A549 (cell line): ENCODE data around the gene NHLRC1.

Experiments used
- RAD21 ChIP-seq, 2 experiments: fragments of >200 bp in 1 of 2; sonication (Bioruptor Twin) in 1 of 2; formaldehyde crosslinking in 1 of 2; IDR thresholded peaks in 1 of 2; conservative IDR thresholded peaks in 1 of 2; 2 replicates in 1 of 2; 3 replicates in 1 of 2; pipeline ENCODE4 v1.6.1; 2012 to 2018; ENCODE audit warnings: inconsistent platforms in 1 of 2
- RCOR1 ChIP-seq: fragments of 150-350 bp; IDR thresholded peaks from 2 replicates; pipeline ENCODE4 v1.6.1; 2014; ENCODE audit warnings: antibody characterized with exemption, low read length, low read depth
- ZFP36 ChIP-seq: fragments of 450-650 bp; IDR thresholded peaks from 2 replicates; pipeline ENCODE4 v1.6.1; 2014; ENCODE audit warnings: borderline replicate concordance; ENCODE audit not compliant: partially characterized antibody

- TF ChIP-seq RAD21 (conservative IDR thresholded peaks at IDR 0.05 in 1 of 2, IDR thresholded peaks at IDR 0.05 in 1 of 2) (no peak), RCOR1 (no peak), ZFP36 (no peak)
These were observed 20.6 kb downstream of the NHLRC1 start for GRCh38 chr6:18101873-18102272.
